Astrocyte (in vitro differentiated cells and primary cell): ENCODE measurements around the gene PRCD. TPM values are rescaled to one million over a fixed set of nuclear protein-coding genes. Genes with fewer than 3 reads are reported as not detected.
"Not testable (repeated sequence)": the region's sequence is repeated elsewhere in the genome, so short reads cannot be mapped to it uniquely, and the experiment has no call there.

Source experiments
- DNase-seq: peaks from one replicate; pipeline ENCODE4 v3.0.0-alpha.2; 2010; ENCODE audit warnings: low read depth
- FAIRE-seq: peaks from 2 replicates; lab custom pipeline; 2011; peaks lifted over from hg19 to GRCh38; lab: Jason Lieb, UNC
- H2AFZ ChIP-seq: 2 replicates; pipeline ENCODE4 v1.6.0; 2012; ENCODE audit warnings: low read depth, low read length, inconsistent platforms
- H3K27ac ChIP-seq: 2 replicates; pipeline ENCODE4 v1.5.1; 2011; ENCODE audit warnings: low read depth, low read length, inconsistent platforms
- H3K27me3 ChIP-seq: 2 replicates; pipeline ENCODE4 v1.6.0; 2011; ENCODE audit warnings: low read length, inconsistent platforms; ENCODE audit not compliant: insufficient read depth
- H3K36me3 ChIP-seq: 2 replicates; pipeline ENCODE4 v1.5.1; 2011; ENCODE audit warnings: low read length, inconsistent platforms; ENCODE audit not compliant: insufficient read depth
- H3K4me1 ChIP-seq: 2 replicates; pipeline ENCODE4 v1.5.1; 2011; ENCODE audit warnings: low read length, inconsistent platforms; ENCODE audit not compliant: insufficient read depth
- H3K4me2 ChIP-seq: 2 replicates; pipeline ENCODE4 v1.6.0; 2012; ENCODE audit warnings: low read length, inconsistent platforms
- H3K4me3 ChIP-seq: 2 replicates; pipeline ENCODE4 v1.5.1; 2011; ENCODE audit warnings: low read depth, mild to moderate bottlenecking, low read length, inconsistent platforms; ENCODE audit not compliant: insufficient read depth
- H3K79me2 ChIP-seq: 2 replicates; pipeline ENCODE4 v1.6.0; 2012; ENCODE audit warnings: mild to moderate bottlenecking, low read length, inconsistent platforms; ENCODE audit not compliant: insufficient read depth
- H3K9ac ChIP-seq: 2 replicates; pipeline ENCODE4 v1.6.0; 2012; ENCODE audit warnings: mild to moderate bottlenecking, low read length, inconsistent platforms
- H3K9me3 ChIP-seq: 2 replicates; pipeline ENCODE4 v1.5.1; 2012; ENCODE audit warnings: low read depth, mild to moderate bottlenecking, low read length, inconsistent platforms; ENCODE audit not compliant: insufficient read depth
- H4K20me1 ChIP-seq: 2 replicates; pipeline ENCODE4 v1.6.0; 2012; ENCODE audit warnings: low read length, inconsistent platforms; ENCODE audit not compliant: insufficient read depth
- H3K27ac Mint-ChIP-seq: one replicate; pipeline ENCODE4 v1.8.0; 2021; ENCODE audit warnings: mild to moderate bottlenecking, mixed read lengths; ENCODE audit not compliant: unreplicated experiment
- H3K27me3 Mint-ChIP-seq: one replicate; pipeline ENCODE4 v1.8.0; 2021; ENCODE audit warnings: low read depth, mixed read lengths; ENCODE audit not compliant: unreplicated experiment
- H3K36me3 Mint-ChIP-seq: one replicate; pipeline ENCODE4 v1.8.0; 2021; ENCODE audit warnings: low read depth, mixed read lengths; ENCODE audit not compliant: unreplicated experiment
- H3K4me1 Mint-ChIP-seq: one replicate; pipeline ENCODE4 v1.8.0; 2021; ENCODE audit warnings: low read depth, mixed read lengths; ENCODE audit not compliant: unreplicated experiment
- H3K4me3 Mint-ChIP-seq: one replicate; pipeline ENCODE4 v1.8.0; 2021; ENCODE audit warnings: mild to moderate bottlenecking, moderate library complexity, mixed read lengths; ENCODE audit not compliant: unreplicated experiment
- H3K9me3 Mint-ChIP-seq: one replicate; pipeline ENCODE4 v1.8.0; 2021; ENCODE audit warnings: mild to moderate bottlenecking, mixed read lengths; ENCODE audit not compliant: unreplicated experiment
- CTCF ChIP-seq: IDR thresholded peaks from 2 replicates; pipeline ENCODE4 v1.5.1; 2011; ENCODE audit warnings: low read depth, mild to moderate bottlenecking, inconsistent platforms, low read length, moderate library complexity; ENCODE audit not compliant: insufficient read depth
- EZH2 ChIP-seq: IDR thresholded peaks from 2 replicates; pipeline ENCODE4 v1.6.1; 2012; ENCODE audit warnings: mild to moderate bottlenecking, low read length, inconsistent platforms; ENCODE audit not compliant: insufficient read depth
- total RNA-seq: library from RNA; stranded (reverse); gene quantifications from 2 replicates; pipeline ENCODE4 v1.2.1, GENCODE V29; 2021

PRCD gene
- total RNA-seq, 1 donor from 2014 or later, result 2.2 TPM

GRCh38 chr17:76532072-76532651, 7.7 kb upstream of the PRCD start:
- no peak overlapping the region for H3K4me2 ChIP-seq
- H3K27me3 ChIP-seq, result no peaks in the 10 kb centered on the region
- peaks cover 6% of the 10 kb centered on the region for H4K20me1 ChIP-seq
- no peak overlapping the region for H3K4me3 ChIP-seq
- H3K36me3 Mint-ChIP-seq, result peaks cover 3% of the 10 kb centered on the region
- H3K4me1 ChIP-seq, result peaks cover 39% of the 10 kb centered on the region
- no peaks in the 10 kb centered on the region for H3K79me2 ChIP-seq
- H3K4me3 Mint-ChIP-seq, result peak overlapping the region; percentile 41
- H3K9me3 Mint-ChIP-seq, result no peaks in the 10 kb centered on the region
- H3K9me3 ChIP-seq, result no peaks in the 10 kb centered on the region
- no peak for FAIRE-seq
- peak; percentile 43 for DNase-seq
- no peak overlapping the region for H3K27ac ChIP-seq
- no peaks in the 10 kb centered on the region for H3K36me3 ChIP-seq
- H3K27ac Mint-ChIP-seq, result peak overlapping the region; percentile 97
- H3K27me3 Mint-ChIP-seq, result peaks cover 2% of the 10 kb centered on the region
- H2AFZ ChIP-seq, result no peak overlapping the region
- H3K9ac ChIP-seq, result no peak overlapping the region
- no peak for TF ChIP-seq EZH2
- no peak for TF ChIP-seq CTCF
- H3K4me1 Mint-ChIP-seq, result peaks cover 23% of the 10 kb centered on the region

- FAIRE-seq, H3K27me3 ChIP-seq, H3K9ac ChIP-seq, H3K4me2 ChIP-seq, H3K27me3 Mint-ChIP-seq, H3K79me2 ChIP-seq, H3K36me3 Mint-ChIP-seq, H3K27ac ChIP-seq, H3K9me3 ChIP-seq, H3K9me3 Mint-ChIP-seq, H3K36me3 ChIP-seq, H2AFZ ChIP-seq, H3K27ac Mint-ChIP-seq, H3K4me3 Mint-ChIP-seq, H4K20me1 ChIP-seq, DNase-seq, H3K4me3 ChIP-seq: not testable (repeated sequence)
- H3K4me1 Mint-ChIP-seq, result peaks cover 18% of the 10 kb centered on the region
- H3K4me1 ChIP-seq, result peaks cover 27% of the 10 kb centered on the region
Measured at GRCh38 chr17:76533640-76534359, 6.0 kb upstream of the PRCD start.

- H3K4me1 Mint-ChIP-seq, result peaks cover 18% of the 10 kb centered on the region
- TF ChIP-seq CTCF (no peak), EZH2 (no peak)
- H3K27ac ChIP-seq, result no peak overlapping the region
- peaks cover 6% of the 10 kb centered on the region for H4K20me1 ChIP-seq
- H3K9ac ChIP-seq, result no peak overlapping the region
- peak overlapping the region; percentile 66 for H3K27ac Mint-ChIP-seq
- H2AFZ ChIP-seq, result no peak overlapping the region
- H3K27me3 Mint-ChIP-seq, result peaks cover 7% of the 10 kb centered on the region
- no peaks in the 10 kb centered on the region for H3K9me3 ChIP-seq
- no peak overlapping the region for H3K4me3 Mint-ChIP-seq
- FAIRE-seq (no peak), DNase-seq (no peak)
- peaks cover 13% of the 10 kb centered on the region for H3K27me3 ChIP-seq
- no peaks in the 10 kb centered on the region for H3K79me2 ChIP-seq
- H3K36me3 ChIP-seq, result no peaks in the 10 kb centered on the region
- peaks cover 15% of the 10 kb centered on the region for H3K4me1 ChIP-seq
- peaks cover 3% of the 10 kb centered on the region for H3K36me3 Mint-ChIP-seq
- no peaks in the 10 kb centered on the region for H3K9me3 Mint-ChIP-seq
- no peak overlapping the region for H3K4me2 ChIP-seq
- H3K4me3 ChIP-seq, result no peak overlapping the region
Measured at GRCh38 chr17:76534831-76535732, 4.8 kb upstream of the PRCD start.
